ENCODE data around the gene C1QTNF2.

C1QTNF2 gene

DNA sequence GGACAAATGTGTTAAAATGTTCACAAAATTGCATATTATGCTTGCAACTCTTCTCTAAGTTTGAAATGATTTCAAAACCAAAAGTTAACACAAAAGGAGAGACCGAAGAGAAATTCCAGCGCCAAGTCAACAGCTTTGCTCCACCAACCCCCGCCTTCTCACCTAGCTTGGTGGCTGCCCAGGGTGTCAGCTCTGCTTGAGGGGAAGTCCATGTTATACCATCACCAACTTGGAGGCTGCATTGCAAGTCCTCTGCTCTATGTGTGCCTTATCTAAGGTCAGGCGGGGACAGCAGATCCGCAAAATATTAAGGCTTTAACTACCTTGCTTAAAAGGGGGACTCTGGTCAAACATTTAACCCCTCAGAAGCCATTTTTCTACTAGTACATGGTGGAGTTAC is 72.7 kb downstream of the C1QTNF2 start:
- TF ChIP-seq, protein P1, sequence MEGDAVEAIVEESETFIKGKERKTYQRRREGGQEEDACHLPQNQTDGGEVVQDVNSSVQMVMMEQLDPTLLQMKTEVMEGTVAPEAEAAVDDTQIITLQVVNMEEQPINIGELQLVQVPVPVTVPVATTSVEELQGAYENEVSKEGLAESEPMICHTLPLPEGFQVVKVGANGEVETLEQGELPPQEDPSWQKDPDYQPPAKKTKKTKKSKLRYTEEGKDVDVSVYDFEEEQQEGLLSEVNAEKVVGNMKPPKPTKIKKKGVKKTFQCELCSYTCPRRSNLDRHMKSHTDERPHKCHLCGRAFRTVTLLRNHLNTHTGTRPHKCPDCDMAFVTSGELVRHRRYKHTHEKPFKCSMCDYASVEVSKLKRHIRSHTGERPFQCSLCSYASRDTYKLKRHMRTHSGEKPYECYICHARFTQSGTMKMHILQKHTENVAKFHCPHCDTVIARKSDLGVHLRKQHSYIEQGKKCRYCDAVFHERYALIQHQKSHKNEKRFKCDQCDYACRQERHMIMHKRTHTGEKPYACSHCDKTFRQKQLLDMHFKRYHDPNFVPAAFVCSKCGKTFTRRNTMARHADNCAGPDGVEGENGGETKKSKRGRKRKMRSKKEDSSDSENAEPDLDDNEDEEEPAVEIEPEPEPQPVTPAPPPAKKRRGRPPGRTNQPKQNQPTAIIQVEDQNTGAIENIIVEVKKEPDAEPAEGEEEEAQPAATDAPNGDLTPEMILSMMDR (conservative IDR thresholded peaks at IDR 0.05) = no peak
- TF ChIP-seq ZFX (IDR thresholded peaks at IDR 0.05) = no peak
- no peak overlapping the region for H3K27ac ChIP-seq

Data from C4-2B (cell line).